ENCODE measurements around the gene MICB. TPM values are rescaled to one million over a fixed set of nuclear protein-coding genes. Genes with fewer than 3 reads are reported as not detected.
"Not testable (repeated sequence)": the region's sequence is repeated elsewhere in the genome, so short reads cannot be mapped to it uniquely, and the experiment has no call there.

The MICB gene
- total and polyA plus RNA-seq, 4 donors = 0.19 to 4.9 (median 1.2) TPM

GRCh38 chr6:31498748-31499147, 803 bp downstream of the MICB start:
- no peaks in the 10 kb centered on the region for H3K36me3 ChIP-seq (ENCODE audit: control insufficient read depth in 4 of 4, insufficient read depth in 3 of 4, low read depth in 1 of 4, low read length in 3 of 4)
- H3K9ac ChIP-seq (ENCODE audit: low read depth in 1 of 2, low read length in 2 of 2) = no peak overlapping the region
- WGBS = 14% methylated on average over 21 of the region's 21 CpGs
- H3K9me3 ChIP-seq (ENCODE audit: control insufficient read depth in 4 of 4, low read length in 3 of 4) = no peaks in the 10 kb centered on the region
- no peak for TF ChIP-seq FOXA1 (IDR thresholded peaks at IDR 0.05)
- no peak for TF ChIP-seq REST (IDR thresholded peaks at IDR 0.05)
- no peak for TF ChIP-seq SP1 (IDR thresholded peaks at IDR 0.05)
- TF ChIP-seq EGR1 (IDR thresholded peaks at IDR 0.05; ENCODE audit: low read depth in 2 of 2) = no peak
- no peak for TF ChIP-seq TAF1 (conservative IDR thresholded peaks at IDR 0.05)
- no peak for TF ChIP-seq GABPA (IDR thresholded peaks at IDR 0.05 in 1 of 2, conservative IDR thresholded peaks at IDR 0.05 in 1 of 2)
- no peak for TF ChIP-seq HNF4A (conservative IDR thresholded peaks at IDR 0.05)
- no peak for TF ChIP-seq HNF4G (IDR thresholded peaks at IDR 0.05)
- TF ChIP-seq FOXA2 (IDR thresholded peaks at IDR 0.05) = no peak
- no peak for TF ChIP-seq RAD21 (IDR thresholded peaks at IDR 0.05)
- TF ChIP-seq NR2F2 (IDR thresholded peaks at IDR 0.05) = no peak
- no peak for TF ChIP-seq JUND (IDR thresholded peaks at IDR 0.05)
- TF ChIP-seq MAX (IDR thresholded peaks at IDR 0.05) = no peak
- no peak for TF ChIP-seq ATF3 (IDR thresholded peaks at IDR 0.05)
- no peak for TF ChIP-seq YY1 (IDR thresholded peaks at IDR 0.05)
- TF ChIP-seq CTCF (IDR thresholded peaks at IDR 0.05; ENCODE audit: low read depth, low read length, missing input control) = no peak
- TF ChIP-seq RXRA (IDR thresholded peaks at IDR 0.05) = no peak
- TF ChIP-seq ZBTB33 (IDR thresholded peaks at IDR 0.05) = no peak
- no peak overlapping the region for H3K4me3 ChIP-seq (ENCODE audit: low read depth in 1 of 3, low read length in 3 of 3)
- peaks cover 4 to 21% (median 7%) of the 10 kb centered on the region in 4 donors for H3K4me1 ChIP-seq (ENCODE audit: control insufficient read depth in 4 of 4, insufficient read depth in 4 of 4, low read length in 3 of 4)
- H3K27ac ChIP-seq (ENCODE audit: low read depth in 1 of 2, low read length in 2 of 2) = no peak overlapping the region
- no peaks in the 10 kb centered on the region for H3K27me3 ChIP-seq (ENCODE audit: control insufficient read depth in 4 of 4, insufficient read depth in 4 of 4, low read length in 3 of 4)
- DNase-seq (ENCODE audit: low spot score) = no peak

GRCh38 chr6:31499648-31500047, 1.7 kb downstream of the MICB start:
- not testable (repeated sequence) for H3K9me3 ChIP-seq (ENCODE audit: control insufficient read depth in 4 of 4, low read length in 3 of 4); H3K27me3 ChIP-seq (ENCODE audit: control insufficient read depth in 4 of 4, insufficient read depth in 4 of 4, low read length in 3 of 4); DNase-seq (ENCODE audit: low spot score); H3K27ac ChIP-seq (ENCODE audit: low read depth in 1 of 2, low read length in 2 of 2); H3K4me3 ChIP-seq (ENCODE audit: low read depth in 1 of 3, low read length in 3 of 3); H3K36me3 ChIP-seq (ENCODE audit: control insufficient read depth in 4 of 4, insufficient read depth in 3 of 4, low read depth in 1 of 4, low read length in 3 of 4); H3K9ac ChIP-seq (ENCODE audit: low read depth in 1 of 2, low read length in 2 of 2)
- peaks cover 4 to 19% (median 6%) of the 10 kb centered on the region in 4 donors for H3K4me1 ChIP-seq (ENCODE audit: control insufficient read depth in 4 of 4, insufficient read depth in 4 of 4, low read length in 3 of 4)
- 100% methylated on average over 1 of the region's 2 CpGs for WGBS
